ENCODE results near the gene SEMA3D. TPM values are rescaled to one million over a fixed set of nuclear protein-coding genes. Genes with fewer than 3 reads are reported as not detected.

Gene SEMA3D
- 1 to 10 TPM; 3.5 to 7.5 (median 7.0) TPM for total RNA-seq

- peak within 1 kb of the TSS; percentile 56 to 73 (median 64) for H3K4me3 ChIP-seq
- no peaks in the 10 kb centered on the region for H3K36me3 ChIP-seq
- H3K4me1 ChIP-seq: no peaks in the 10 kb centered on the region
- TF ChIP-seq CTCF (IDR thresholded peaks at IDR 0.05) (peak in 2 of 3 donors; percentile 34 to 58), POLR2AphosphoS5 (IDR thresholded peaks at IDR 0.05) (no peak)
- intact Hi-C loops (cut with DNase I; ENCODE audit: low total_unique reads): no loop called here
- peaks cover 0 to 4% of the 10 kb centered on the region in 2 donors for H3K27me3 ChIP-seq
- H3K27ac ChIP-seq: peak within 1 kb of the TSS; percentile 65 to 86
- H3K9me3 ChIP-seq: no peaks in the 10 kb centered on the region
- DNase-seq (ENCODE audit: low spot score in 2 of 2): peak; percentile 51 to 59
Observed at GRCh38 chr7:85186521-85187241, at the start of gene SEMA3D. Gene SEMA3D (minus strand): TSS chr7:85187056. CDS start chr7:85121891, 65,165 bp downstream.

GRCh38 chr7:85234730-85235129, 47.9 kb upstream of the SEMA3D start:
- TF ChIP-seq POLR2A (IDR thresholded peaks at IDR 0.05) (no peak), POLR2AphosphoS5 (IDR thresholded peaks at IDR 0.05) (no peak), CTCF (IDR thresholded peaks at IDR 0.05) (no peak)
- Histone ChIP-seq H3K27me3 (no peaks in the 10 kb centered on the region), H3K4me1 (no peaks in the 10 kb centered on the region), H3K4me3 (no peak overlapping the region), H3K27ac (no peak overlapping the region), H3K36me3 (no peaks in the 10 kb centered on the region), H3K9me3 (no peaks in the 10 kb centered on the region)
- intact Hi-C loops (cut with DNase I; ENCODE audit: low total_unique reads): no loop called here
- no peak for DNase-seq (ENCODE audit: low spot score in 2 of 2)

GRCh38 chr7:85232068-85232467, 45.2 kb upstream of the SEMA3D start:
- Histone ChIP-seq H3K27me3 (no peaks in the 10 kb centered on the region), H3K4me3 (no peak overlapping the region), H3K36me3 (no peaks in the 10 kb centered on the region), H3K9me3 (no peaks in the 10 kb centered on the region), H3K27ac (no peak overlapping the region), H3K4me1 (no peaks in the 10 kb centered on the region)
- intact Hi-C loops (cut with DNase I; ENCODE audit: low total_unique reads): no loop called here
- no peak for DNase-seq (ENCODE audit: low spot score in 2 of 2)
- no peak for TF ChIP-seq POLR2A (IDR thresholded peaks at IDR 0.05)
- no peak for TF ChIP-seq POLR2AphosphoS5 (IDR thresholded peaks at IDR 0.05)
- TF ChIP-seq CTCF (IDR thresholded peaks at IDR 0.05): no peak

- Histone ChIP-seq H3K4me1 (no peaks in the 10 kb centered on the region), H3K27ac (no peak overlapping the region), H3K36me3 (no peaks in the 10 kb centered on the region), H3K27me3 (no peaks in the 10 kb centered on the region), H3K9me3 (no peaks in the 10 kb centered on the region), H3K4me3 (no peak overlapping the region)
- DNase-seq (ENCODE audit: low spot score in 2 of 2): no peak
- TF ChIP-seq POLR2A (IDR thresholded peaks at IDR 0.05) (no peak), CTCF (IDR thresholded peaks at IDR 0.05) (no peak), POLR2AphosphoS5 (IDR thresholded peaks at IDR 0.05) (no peak)
- intact Hi-C loops (cut with DNase I; ENCODE audit: low total_unique reads): no loop called here
Observed at GRCh38 chr7:85230623-85231022, 43.8 kb upstream of the SEMA3D start.

- no peak overlapping the region for H3K27ac ChIP-seq
- no peak overlapping the region for H3K4me3 ChIP-seq
- H3K4me1 ChIP-seq: no peaks in the 10 kb centered on the region
- DNase-seq (ENCODE audit: low spot score in 2 of 2): no peak
- no peak for TF ChIP-seq POLR2AphosphoS5 (IDR thresholded peaks at IDR 0.05)
- no peak for TF ChIP-seq CTCF (IDR thresholded peaks at IDR 0.05)
- no peak for TF ChIP-seq POLR2A (IDR thresholded peaks at IDR 0.05)
- intact Hi-C loops (cut with DNase I; ENCODE audit: low total_unique reads): no loop called here
- H3K27me3 ChIP-seq: no peaks in the 10 kb centered on the region
- no peaks in the 10 kb centered on the region for H3K36me3 ChIP-seq
- H3K9me3 ChIP-seq: no peaks in the 10 kb centered on the region
Observed at GRCh38 chr7:85229544-85229943, 42.7 kb upstream of the SEMA3D start.

Measured in breast epithelium (tissue), 4 donors.